GM18867 (cell line): ENCODE measurements around the gene ZNF385C.

Source experiments
- ATAC-seq: cut with Tn5 transposase; IDR thresholded peaks from one replicate; pipeline ENCODE4 v1.9.1; 2021; ENCODE audit warnings: mild to moderate bottlenecking, moderate library complexity; ENCODE audit not compliant: unreplicated experiment

The ZNF385C gene

GRCh38 chr17:42107597-42108576, 9.6 kb upstream of the ZNF385C start:
- ATAC-seq = peak; percentile 73

GRCh38 chr17:42107124-42107523, 8.9 kb upstream of the ZNF385C start:
- no peak for ATAC-seq

- no peak for ATAC-seq
Observed at GRCh38 chr17:42106009-42106408, 7.7 kb upstream of the ZNF385C start.

GRCh38 chr17:42104264-42104663, 6.0 kb upstream of the ZNF385C start:
- no peak for ATAC-seq

GRCh38 chr17:42103221-42103954, 5.1 kb upstream of the ZNF385C start:
- ATAC-seq = no peak

GRCh38 chr17:42101513-42102292, 3.4 kb upstream of the ZNF385C start:
- ATAC-seq = no peak

GRCh38 chr17:42098730-42099399, 592 bp upstream of the ZNF385C start:
- no peak for ATAC-seq

GRCh38 chr17:42096360-42097111, 1.7 kb downstream of the ZNF385C start:
- ATAC-seq = no peak

GRCh38 chr17:42094375-42095069, 3.8 kb downstream of the ZNF385C start:
- ATAC-seq = no peak

GRCh38 chr17:42092939-42093338, 5.3 kb downstream of the ZNF385C start:
- no peak for ATAC-seq

GRCh38 chr17:42090964-42091790, 7.1 kb downstream of the ZNF385C start:
- no peak for ATAC-seq

GRCh38 chr17:42088736-42089135, 9.5 kb downstream of the ZNF385C start:
- ATAC-seq = no peak

GRCh38 chr17:42087736-42088705, 10.3 kb downstream of the ZNF385C start:
- no peak for ATAC-seq

GRCh38 chr17:42087042-42087701, 11.1 kb downstream of the ZNF385C start:
- no peak for ATAC-seq

- ATAC-seq = no peak
Observed at GRCh38 chr17:42081516-42082129, 16.6 kb downstream of the ZNF385C start.

- no peak for ATAC-seq
Observed at GRCh38 chr17:42079541-42079940, 18.7 kb downstream of the ZNF385C start.
